Stomach smooth muscle (tissue), 2 donors: ENCODE data around the gene QRSL1.
"Not testable (repeated sequence)": the region's sequence is repeated elsewhere in the genome, so short reads cannot be mapped to it uniquely, and the experiment has no call there.

Experiments used
- H3K27ac ChIP-seq: one replicate; pipeline ENCODE4 v1.7.0; 2013; ENCODE audit warnings: mild to moderate bottlenecking, low read length, inconsistent platforms
- H3K27me3 ChIP-seq, 2 donors: one replicate each; pipeline ENCODE4 v1.7.0; 2013; ENCODE audit warnings: low read length in 2 of 2; ENCODE audit not compliant: insufficient read depth in 2 of 2, control insufficient read depth in 1 of 2
- H3K36me3 ChIP-seq, 2 donors: one replicate each; pipeline ENCODE4 v1.7.0; 2013; ENCODE audit warnings: low read length in 2 of 2; ENCODE audit not compliant: control insufficient read depth in 2 of 2, insufficient read depth in 2 of 2
- H3K4me1 ChIP-seq: one replicate; pipeline ENCODE4 v1.7.0; 2013; ENCODE audit warnings: low read length; ENCODE audit not compliant: control insufficient read depth, insufficient read depth
- H3K4me3 ChIP-seq, 2 donors: one replicate each; pipeline ENCODE4 v1.7.0; 2013; ENCODE audit warnings: low read length in 2 of 2
- H3K9ac ChIP-seq, 2 donors: one replicate each; pipeline ENCODE4 v1.7.0; 2013; ENCODE audit warnings: low read length in 2 of 2, mild to moderate bottlenecking in 1 of 2
- H3K9me3 ChIP-seq, 2 donors: one replicate each; pipeline ENCODE4 v1.7.0; 2013; ENCODE audit warnings: low read length in 2 of 2; ENCODE audit not compliant: control insufficient read depth in 2 of 2
- donor health status: healthy.
- donor health status: Pancreatic carcinoma.

The QRSL1 gene

DNA sequence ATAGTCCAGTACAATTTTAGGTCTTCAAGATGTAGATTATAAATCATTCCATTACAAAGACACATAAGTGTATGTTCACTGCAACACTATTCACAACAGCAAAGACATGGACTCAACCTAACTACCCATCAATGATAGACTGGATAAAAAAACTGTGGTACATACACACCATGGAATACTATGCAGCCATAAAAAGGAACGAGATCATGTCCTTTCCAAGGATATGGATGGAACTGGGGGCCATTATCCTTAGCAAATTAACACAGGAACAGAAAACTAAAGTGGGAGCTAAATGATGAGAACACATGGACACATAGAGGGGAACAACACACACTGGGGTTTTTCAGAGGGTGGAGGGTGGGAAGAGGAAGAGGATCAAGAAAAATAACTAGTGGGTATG lies 6.3 kb upstream of the QRSL1 start:
- Histone ChIP-seq H3K36me3 (peaks cover 3 to 4% of the 10 kb centered on the region in 2 donors), H3K27ac (no peak overlapping the region), H3K27me3 (no peaks in the 10 kb centered on the region), H3K9me3 (no peaks in the 10 kb centered on the region), H3K9ac (no peak overlapping the region), H3K4me3 (no peak overlapping the region), H3K4me1 (no peaks in the 10 kb centered on the region)

DNA sequence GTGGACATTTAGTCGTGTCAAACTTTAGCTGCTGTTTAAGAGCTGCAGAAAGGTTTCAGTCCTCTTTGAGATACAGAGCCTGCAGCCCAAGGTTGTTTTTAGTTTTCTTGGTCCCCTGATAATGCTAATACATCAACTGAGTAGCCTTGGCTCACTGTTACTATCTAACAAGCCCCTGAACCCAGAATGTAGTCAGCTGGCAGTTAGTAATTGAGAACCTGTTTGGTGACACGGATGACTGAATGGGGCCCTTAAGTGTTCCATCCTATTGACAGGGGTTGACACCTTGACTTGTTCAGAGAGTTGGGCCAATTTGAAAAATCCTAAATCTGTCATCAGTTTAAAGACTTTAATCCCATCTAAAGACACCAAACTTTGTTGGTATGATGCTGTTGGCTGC lies 2.9 kb upstream of the QRSL1 start:
- no peaks in the 10 kb centered on the region for H3K27me3 ChIP-seq
- H3K27ac ChIP-seq = no peak overlapping the region
- no peak overlapping the region for H3K4me3 ChIP-seq
- no peak overlapping the region for H3K9ac ChIP-seq
- peaks cover 2% of the 10 kb centered on the region for H3K4me1 ChIP-seq
- H3K36me3 ChIP-seq = no peaks in the 10 kb centered on the region
- H3K9me3 ChIP-seq = no peaks in the 10 kb centered on the region

DNA sequence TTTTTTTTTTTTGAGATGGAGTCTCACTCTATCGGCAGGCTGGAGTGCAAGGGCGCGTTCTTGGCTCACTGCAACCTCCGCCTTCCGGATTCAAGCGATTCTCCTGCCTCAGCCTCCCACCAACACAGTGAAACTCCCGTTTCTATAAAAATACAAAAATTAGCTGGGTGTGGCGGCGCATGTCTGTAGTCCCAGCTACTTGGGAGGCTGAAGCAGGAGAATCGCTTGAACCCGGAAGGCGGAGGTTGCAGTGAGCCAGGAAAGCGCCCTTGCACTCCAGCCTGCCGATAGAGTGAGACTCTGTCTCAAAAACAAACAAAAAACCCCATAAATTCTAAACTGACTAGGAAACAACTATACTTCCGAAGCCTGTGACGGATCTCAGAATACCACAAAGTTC lies 1.6 kb upstream of the QRSL1 start:
- not testable (repeated sequence) for H3K36me3 ChIP-seq, H3K27me3 ChIP-seq, H3K9me3 ChIP-seq, H3K27ac ChIP-seq, H3K4me1 ChIP-seq, H3K9ac ChIP-seq, H3K4me3 ChIP-seq

DNA sequence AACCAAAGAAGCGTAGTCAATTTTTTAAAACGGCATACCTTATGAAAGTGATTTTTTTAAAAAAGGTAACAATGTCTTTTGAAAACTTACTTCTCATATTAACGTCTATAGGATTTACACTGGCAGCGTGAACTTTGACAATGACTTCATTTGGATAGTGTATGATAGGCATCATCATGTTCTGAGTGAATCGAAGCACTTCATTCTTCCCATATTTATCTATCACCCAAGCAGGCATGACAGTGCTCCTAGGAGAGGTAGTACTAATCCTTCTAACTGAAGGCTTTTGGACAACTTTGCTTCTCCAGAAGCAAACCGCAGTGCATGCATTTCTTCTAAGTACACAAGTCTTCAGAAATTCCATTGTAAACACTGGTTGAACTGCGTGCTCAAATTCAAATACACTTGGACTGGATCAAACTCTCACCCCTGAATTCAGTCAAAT lies 698 bp upstream of the QRSL1 start:
- H3K27ac ChIP-seq = peak overlapping the region; percentile 70
- H3K9ac ChIP-seq = peak overlapping the region; percentile 96 to 98
- H3K27me3 ChIP-seq = no peaks in the 10 kb centered on the region
- no peaks in the 10 kb centered on the region for H3K9me3 ChIP-seq
- H3K4me1 ChIP-seq = peaks cover 2% of the 10 kb centered on the region
- peak overlapping the region; percentile 96 to 100 for H3K4me3 ChIP-seq
- no peaks in the 10 kb centered on the region for H3K36me3 ChIP-seq

DNA sequence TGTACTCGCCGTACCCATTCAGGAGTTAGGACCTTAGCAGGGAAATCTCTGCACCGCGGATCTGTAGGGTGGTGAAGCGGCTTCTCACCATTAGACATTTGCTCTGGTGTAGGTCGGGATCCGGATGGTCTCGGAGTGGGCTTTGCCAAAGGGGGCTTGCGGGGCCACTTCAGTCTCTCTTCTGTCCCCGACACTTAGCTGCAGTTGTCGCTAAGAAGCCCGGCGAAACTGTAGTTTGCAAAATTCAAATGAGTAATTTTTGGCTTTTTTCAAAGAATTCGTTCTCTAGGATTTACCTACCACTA lies 433 bp downstream of the QRSL1 start:
- peaks cover 2% of the 10 kb centered on the region for H3K4me1 ChIP-seq
- H3K9ac ChIP-seq = peak overlapping the region; percentile 96 to 98

DNA sequence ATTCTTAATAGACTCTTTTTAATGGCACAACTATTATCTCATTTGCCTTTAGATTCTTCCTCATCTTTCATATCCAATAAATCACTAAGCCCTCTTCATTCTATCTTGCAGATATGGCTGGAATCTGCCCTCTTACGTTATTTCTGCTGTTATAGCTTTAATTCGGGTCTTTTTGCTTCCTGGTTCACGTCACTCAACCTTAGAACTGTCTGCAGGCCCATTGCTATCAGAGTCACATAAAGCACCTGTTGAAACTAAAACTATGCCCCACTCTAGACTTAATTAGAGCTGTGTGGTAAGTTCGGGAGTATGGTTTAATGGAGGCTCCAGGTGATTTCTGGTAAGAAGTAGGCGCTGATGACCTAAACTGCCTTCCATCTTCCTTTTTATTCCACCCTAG lies 988 bp downstream of the QRSL1 start:
- Histone ChIP-seq H3K4me1 (peaks cover 2% of the 10 kb centered on the region), H3K9ac (peak overlapping the region in 1 of 2 donors; percentile 98), H3K36me3 (no peaks in the 10 kb centered on the region), H3K4me3 (peak overlapping the region; percentile 96 to 100), H3K27ac (no peak overlapping the region), H3K27me3 (no peaks in the 10 kb centered on the region), H3K9me3 (no peaks in the 10 kb centered on the region)

More for the DNA sequence above, 433 bp downstream of the QRSL1 start:
- peak overlapping the region; percentile 70 for H3K27ac ChIP-seq
- no peaks in the 10 kb centered on the region for H3K9me3 ChIP-seq
- H3K27me3 ChIP-seq = no peaks in the 10 kb centered on the region
- H3K36me3 ChIP-seq = no peaks in the 10 kb centered on the region
- peak overlapping the region; percentile 96 to 100 for H3K4me3 ChIP-seq

DNA sequence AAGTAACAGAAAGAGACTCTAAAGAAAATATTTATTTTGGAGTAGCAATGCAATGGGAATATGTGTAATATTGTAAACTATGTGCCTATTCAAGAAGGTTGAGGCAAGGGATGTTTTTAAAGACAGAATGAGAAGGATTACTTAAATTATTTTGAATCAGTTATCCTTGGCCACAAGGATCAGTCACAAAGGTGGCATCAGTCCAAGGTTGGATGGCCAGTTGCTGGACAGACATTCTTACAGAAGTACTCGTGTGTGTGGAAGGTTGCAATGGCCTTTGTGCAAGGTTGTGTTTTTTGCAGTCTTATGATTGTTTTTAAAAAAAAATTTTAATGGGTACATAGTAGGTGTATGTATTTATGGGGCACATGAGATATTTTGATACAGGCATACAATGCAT lies 2.0 kb downstream of the QRSL1 start:
- H3K4me3 ChIP-seq = no peak overlapping the region
- H3K27ac ChIP-seq = no peak overlapping the region
- no peaks in the 10 kb centered on the region for H3K27me3 ChIP-seq
- H3K4me1 ChIP-seq = peaks cover 2% of the 10 kb centered on the region
- H3K9ac ChIP-seq = no peak overlapping the region
- H3K36me3 ChIP-seq = no peaks in the 10 kb centered on the region
- no peaks in the 10 kb centered on the region for H3K9me3 ChIP-seq

DNA sequence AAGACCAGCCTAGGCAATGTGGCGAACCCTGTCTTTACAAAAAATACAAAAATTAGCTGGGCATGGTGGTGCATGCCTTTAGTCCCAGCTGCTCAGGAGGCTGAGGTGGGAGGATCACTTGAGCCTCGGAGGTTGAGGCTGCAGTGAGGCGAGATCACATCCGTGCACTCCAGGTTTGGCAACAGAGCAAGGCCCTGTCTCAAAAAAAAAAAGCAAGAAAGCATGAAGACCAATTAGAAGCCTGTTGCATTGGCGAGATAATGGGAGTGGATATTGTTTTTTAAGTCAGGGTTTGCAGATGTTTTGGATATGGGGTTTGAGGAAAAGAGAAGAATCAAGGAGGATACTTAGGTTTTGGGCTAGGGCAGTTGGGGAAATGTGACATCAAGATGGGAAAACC lies 5.2 kb downstream of the QRSL1 start:
- H3K27me3 ChIP-seq = no peaks in the 10 kb centered on the region
- H3K4me3 ChIP-seq = no peak overlapping the region
- H3K27ac ChIP-seq = no peak overlapping the region
- H3K36me3 ChIP-seq = no peaks in the 10 kb centered on the region
- H3K4me1 ChIP-seq = peaks cover 2% of the 10 kb centered on the region
- H3K9ac ChIP-seq = no peak overlapping the region
- H3K9me3 ChIP-seq = no peaks in the 10 kb centered on the region

DNA sequence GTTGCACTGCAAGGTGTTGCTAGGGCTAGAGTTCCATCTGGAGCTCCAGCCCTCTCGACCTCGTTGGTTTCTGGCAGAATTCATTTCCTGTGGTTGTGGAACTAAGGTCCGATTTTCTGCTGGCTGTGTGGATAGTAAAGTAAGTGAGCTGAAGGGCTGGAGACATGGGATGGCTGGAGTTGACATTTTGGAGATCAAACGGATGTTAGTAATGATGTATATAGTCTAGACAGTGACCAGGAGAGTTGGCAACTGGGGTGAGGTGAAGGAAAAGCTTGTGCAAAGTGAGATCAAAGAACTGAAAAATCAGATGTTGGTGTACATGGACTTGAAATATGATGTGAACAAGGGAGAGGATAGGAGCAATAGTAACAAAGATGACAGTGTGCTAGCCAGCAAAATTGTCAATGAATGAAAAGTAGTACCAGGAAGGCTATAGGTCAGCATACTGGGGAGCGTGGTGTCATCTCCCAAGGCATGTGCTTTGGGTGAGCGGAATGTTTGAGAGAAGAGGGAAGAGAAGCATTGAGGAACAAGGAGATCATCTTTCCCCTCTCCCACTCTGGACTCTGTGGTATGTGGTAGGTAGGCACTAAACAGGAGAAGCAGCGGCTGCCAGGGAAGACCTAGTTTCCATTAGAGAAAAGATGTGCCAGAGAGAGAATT lies 7.8 kb downstream of the QRSL1 start:
- Histone ChIP-seq H3K9ac (no peak overlapping the region), H3K4me3 (no peak overlapping the region), H3K36me3 (peaks cover 0 to 4% of the 10 kb centered on the region in 2 donors), H3K27me3 (no peaks in the 10 kb centered on the region), H3K9me3 (no peaks in the 10 kb centered on the region), H3K4me1 (no peaks in the 10 kb centered on the region), H3K27ac (no peak overlapping the region)

DNA sequence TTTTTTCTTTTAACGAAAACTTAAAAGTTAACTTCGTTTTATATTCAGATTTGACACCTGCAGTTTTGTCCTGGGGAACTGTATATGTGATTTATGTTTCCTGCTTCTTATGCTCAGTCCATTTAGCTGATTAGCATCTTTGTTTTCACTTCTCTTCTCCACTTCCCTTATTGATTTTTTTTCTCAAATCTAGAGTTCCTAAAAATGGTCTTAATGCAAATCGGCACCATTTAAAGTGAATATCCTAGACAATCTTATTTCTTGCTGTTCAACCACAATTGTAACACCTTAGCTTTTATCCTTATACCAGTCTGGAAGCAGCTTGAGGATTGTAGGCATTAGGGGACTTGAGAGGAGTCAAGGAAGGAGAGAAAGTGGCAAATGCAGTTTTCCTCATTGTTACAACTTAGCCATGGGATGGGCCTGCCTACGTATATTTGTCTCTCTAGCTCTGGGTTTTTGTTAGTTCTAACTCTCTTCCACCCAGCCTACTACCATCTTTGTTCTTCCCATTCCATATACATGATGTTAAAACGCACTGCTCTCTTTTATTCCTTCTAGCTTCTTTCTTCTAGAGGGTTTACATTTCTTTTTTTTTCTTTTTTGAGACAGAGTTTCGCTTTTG lies 8.5 kb downstream of the QRSL1 start:
- peaks cover 3 to 9% of the 10 kb centered on the region in 2 donors for H3K36me3 ChIP-seq
- no peak overlapping the region for H3K9ac ChIP-seq
- no peaks in the 10 kb centered on the region for H3K9me3 ChIP-seq
- no peak overlapping the region for H3K27ac ChIP-seq
- H3K4me3 ChIP-seq = no peak overlapping the region
- no peaks in the 10 kb centered on the region for H3K27me3 ChIP-seq
- H3K4me1 ChIP-seq = no peaks in the 10 kb centered on the region

DNA sequence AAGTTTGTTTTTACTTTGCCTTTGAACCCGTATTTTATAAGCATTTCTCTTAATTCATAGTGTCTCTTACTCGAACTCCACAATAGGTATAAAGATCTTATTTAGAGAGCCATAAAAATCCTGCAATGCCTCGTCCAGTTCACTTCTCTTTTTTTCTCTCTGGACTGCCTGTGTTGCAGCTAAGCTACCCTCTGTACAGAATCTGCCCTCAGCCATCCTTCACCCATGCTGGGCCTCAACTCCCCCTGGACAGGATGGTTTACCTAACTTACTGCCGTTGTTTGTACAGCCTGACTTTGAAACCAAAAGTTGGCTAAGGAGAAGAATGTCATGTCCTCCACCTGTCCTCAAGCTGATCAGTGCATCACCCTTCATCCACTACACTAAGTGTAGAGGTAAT lies 10.4 kb downstream of the QRSL1 start:
- no peak overlapping the region for H3K27ac ChIP-seq
- H3K27me3 ChIP-seq = no peaks in the 10 kb centered on the region
- H3K9ac ChIP-seq = no peak overlapping the region
- no peaks in the 10 kb centered on the region for H3K9me3 ChIP-seq
- H3K4me3 ChIP-seq = no peak overlapping the region
- H3K4me1 ChIP-seq = no peaks in the 10 kb centered on the region
- H3K36me3 ChIP-seq = peaks cover 10 to 15% of the 10 kb centered on the region in 2 donors
